Measurements from ENCODE around the gene ZNF772.

ZNF772 gene

GRCh38 chr19:57443121-57443696 is 34.2 kb downstream of the ZNF772 start:
- no peak overlapping the region for H3K27ac ChIP-seq
- H3K27me3 ChIP-seq (replicated peaks): no peaks in the 10 kb centered on the region
- peaks cover 29% of the 10 kb centered on the region for H3K36me3 ChIP-seq (replicated peaks)
- no peak for DNase-seq
- in situ Hi-C loops (cut with HindIII; ENCODE audit: low pct_ligation_motif_present, low sequenced_read_pairs): no loop called here
- no peak overlapping the region for H3K4me3 ChIP-seq (ENCODE audit: low read depth, low read length)
- TF ChIP-seq CTCF (IDR thresholded peaks at IDR 0.05; ENCODE audit: low read depth, low read length, missing control alignments): no peak

- in situ Hi-C loops (cut with HindIII; ENCODE audit: low pct_ligation_motif_present, low sequenced_read_pairs): no loop called here
- Histone ChIP-seq H3K27me3 (replicated peaks) (no peaks in the 10 kb centered on the region), H3K4me3 (ENCODE audit: low read depth, low read length) (no peak overlapping the region), H3K36me3 (replicated peaks) (peaks cover 29% of the 10 kb centered on the region), H3K27ac (no peak overlapping the region)
- TF ChIP-seq CTCF (IDR thresholded peaks at IDR 0.05; ENCODE audit: low read depth, low read length, missing control alignments): no peak
- no peak for DNase-seq
Measured at GRCh38 chr19:57441979-57442752, 35.2 kb downstream of the ZNF772 start.

GRCh38 chr19:57438925-57439324 is 38.4 kb downstream of the ZNF772 start:
- H3K27ac ChIP-seq: no peak overlapping the region
- in situ Hi-C loops (cut with HindIII; ENCODE audit: low pct_ligation_motif_present, low sequenced_read_pairs): no loop called here
- DNase-seq: no peak

GRCh38 chr19:57437931-57438330 is 39.4 kb downstream of the ZNF772 start:
- Histone ChIP-seq H3K36me3 (replicated peaks) (peaks cover 5% of the 10 kb centered on the region), H3K27ac (no peak overlapping the region), H3K27me3 (replicated peaks) (no peaks in the 10 kb centered on the region), H3K4me3 (ENCODE audit: low read depth, low read length) (no peak overlapping the region)
- TF ChIP-seq CTCF (IDR thresholded peaks at IDR 0.05; ENCODE audit: low read depth, low read length, missing control alignments): no peak
- DNase-seq: peak; percentile 4
- in situ Hi-C loops (cut with HindIII; ENCODE audit: low pct_ligation_motif_present, low sequenced_read_pairs): no loop called here

More at GRCh38 chr19:57438925-57439324, 38.4 kb downstream of the ZNF772 start:
- H3K36me3 ChIP-seq (replicated peaks): peaks cover 15% of the 10 kb centered on the region
- no peaks in the 10 kb centered on the region for H3K27me3 ChIP-seq (replicated peaks)
- no peak for TF ChIP-seq CTCF (IDR thresholded peaks at IDR 0.05; ENCODE audit: low read depth, low read length, missing control alignments)
- no peak overlapping the region for H3K4me3 ChIP-seq (ENCODE audit: low read depth, low read length)

GRCh38 chr19:57436417-57436816 is 40.9 kb downstream of the ZNF772 start:
- Histone ChIP-seq H3K4me3 (ENCODE audit: low read depth, low read length) (peak overlapping the region; percentile 83), H3K36me3 (replicated peaks) (peaks cover 2% of the 10 kb centered on the region), H3K27me3 (replicated peaks) (no peaks in the 10 kb centered on the region), H3K27ac (no peak overlapping the region)
- DNase-seq: no peak
- in situ Hi-C loops (cut with HindIII; ENCODE audit: low pct_ligation_motif_present, low sequenced_read_pairs): no loop called here
- TF ChIP-seq CTCF (IDR thresholded peaks at IDR 0.05; ENCODE audit: low read depth, low read length, missing control alignments): no peak

All from brain microvascular endothelial cell (primary cell).